ENCODE measurements around the gene FBXL17. TPM values are rescaled to one million over a fixed set of nuclear protein-coding genes. Genes with fewer than 3 reads are reported as not detected.

The FBXL17 gene
- polyA plus RNA-seq, 1 experiment = 5.3 TPM

DNA sequence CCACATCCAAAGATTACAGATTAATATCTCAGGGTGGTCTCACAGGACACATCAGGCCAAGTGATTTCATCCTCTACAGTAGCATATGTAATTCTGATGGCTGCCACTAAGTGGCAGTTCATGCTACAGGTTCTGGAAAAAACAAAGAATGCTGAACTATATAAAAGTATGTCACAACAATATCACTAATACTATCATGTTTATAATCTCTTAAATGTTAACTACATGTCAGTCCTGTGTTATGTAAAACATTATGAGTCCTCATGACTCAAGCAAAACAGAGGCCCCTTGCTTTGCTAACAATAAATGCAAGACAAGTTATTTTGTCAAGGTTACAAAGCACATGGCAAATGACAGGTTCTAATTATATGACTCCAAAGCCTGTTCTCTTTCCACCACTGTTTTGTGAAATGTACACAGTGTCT, 233.2 kb downstream of the FBXL17 start:
- H3K4me3 ChIP-seq (ENCODE audit: low read depth, low read length) = no peak overlapping the region
- no peaks in the 10 kb centered on the region for H3K36me3 ChIP-seq (ENCODE audit: control insufficient read depth, insufficient read depth, low read length)
- peak; percentile 7 for DNase-seq (ENCODE audit: low read depth)
- ChIA-PET POLR2A (no interaction called here), CTCF (interaction anchor here (0.5 to 1.2 kb wide), 2 partner anchors 30 to 52 kb away, joined by 3 read pairs; no protein-coding TSS in a partner anchor)
- no peaks in the 10 kb centered on the region for H3K27me3 ChIP-seq (ENCODE audit: control insufficient read depth, insufficient read depth, low read length)
- TF ChIP-seq, protein P1, sequence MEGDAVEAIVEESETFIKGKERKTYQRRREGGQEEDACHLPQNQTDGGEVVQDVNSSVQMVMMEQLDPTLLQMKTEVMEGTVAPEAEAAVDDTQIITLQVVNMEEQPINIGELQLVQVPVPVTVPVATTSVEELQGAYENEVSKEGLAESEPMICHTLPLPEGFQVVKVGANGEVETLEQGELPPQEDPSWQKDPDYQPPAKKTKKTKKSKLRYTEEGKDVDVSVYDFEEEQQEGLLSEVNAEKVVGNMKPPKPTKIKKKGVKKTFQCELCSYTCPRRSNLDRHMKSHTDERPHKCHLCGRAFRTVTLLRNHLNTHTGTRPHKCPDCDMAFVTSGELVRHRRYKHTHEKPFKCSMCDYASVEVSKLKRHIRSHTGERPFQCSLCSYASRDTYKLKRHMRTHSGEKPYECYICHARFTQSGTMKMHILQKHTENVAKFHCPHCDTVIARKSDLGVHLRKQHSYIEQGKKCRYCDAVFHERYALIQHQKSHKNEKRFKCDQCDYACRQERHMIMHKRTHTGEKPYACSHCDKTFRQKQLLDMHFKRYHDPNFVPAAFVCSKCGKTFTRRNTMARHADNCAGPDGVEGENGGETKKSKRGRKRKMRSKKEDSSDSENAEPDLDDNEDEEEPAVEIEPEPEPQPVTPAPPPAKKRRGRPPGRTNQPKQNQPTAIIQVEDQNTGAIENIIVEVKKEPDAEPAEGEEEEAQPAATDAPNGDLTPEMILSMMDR (IDR thresholded peaks at IDR 0.05; ENCODE audit: insufficient read depth, low read depth, low read length) = peak; percentile 57

DNA sequence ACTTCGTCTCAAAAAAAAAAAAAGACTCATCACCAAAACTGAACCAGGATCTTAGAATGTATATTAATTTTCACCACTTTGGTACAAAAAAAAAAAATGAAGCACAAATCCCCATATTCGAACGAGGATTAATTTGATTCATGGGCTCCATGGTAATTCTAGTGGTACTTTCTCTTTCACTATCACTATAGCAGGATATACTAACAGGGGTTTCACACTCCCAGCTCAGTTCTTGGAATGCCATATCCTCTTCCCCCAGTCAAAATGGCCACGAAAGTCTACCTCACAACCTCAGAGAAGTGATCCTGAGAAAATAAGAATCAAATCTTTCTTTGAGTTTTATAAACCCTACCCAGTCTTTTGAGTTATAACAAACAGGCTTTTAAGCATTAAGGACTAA, 235.7 kb downstream of the FBXL17 start:
- no peak for DNase-seq (ENCODE audit: low read depth)
- ChIA-PET POLR2A (no interaction called here), CTCF (interaction anchor here (0.6 kb wide), 1 partner anchor 18 kb away, joined by 3 read pairs; no protein-coding TSS in a partner anchor)
- Histone ChIP-seq H3K4me3 (ENCODE audit: low read depth, low read length) (no peak overlapping the region), H3K27me3 (ENCODE audit: control insufficient read depth, insufficient read depth, low read length) (no peaks in the 10 kb centered on the region), H3K36me3 (ENCODE audit: control insufficient read depth, insufficient read depth, low read length) (no peaks in the 10 kb centered on the region)
- TF ChIP-seq, protein P1 (IDR thresholded peaks at IDR 0.05; ENCODE audit: insufficient read depth, low read depth, low read length) = no peak

DNA sequence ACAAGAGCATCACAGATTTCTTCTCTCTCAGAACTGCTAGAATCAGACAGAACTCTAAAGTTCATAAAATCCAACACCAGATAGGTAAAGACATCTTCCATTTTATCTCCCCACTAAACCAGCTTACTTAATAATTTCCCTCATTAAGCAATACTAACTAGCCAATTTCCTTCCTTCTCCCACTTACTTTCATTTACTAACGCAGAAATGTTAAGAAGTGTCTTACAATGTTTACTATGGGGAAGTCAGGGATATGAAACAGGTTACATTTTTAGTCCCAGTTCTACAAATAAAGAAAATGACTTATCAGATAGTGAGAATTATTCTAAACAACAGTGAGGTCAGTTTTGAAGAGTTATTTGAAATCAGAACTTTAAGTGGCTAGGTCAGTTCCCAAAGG, 236.5 kb downstream of the FBXL17 start:
- no peaks in the 10 kb centered on the region for H3K36me3 ChIP-seq (ENCODE audit: control insufficient read depth, insufficient read depth, low read length)
- no peak overlapping the region for H3K4me3 ChIP-seq (ENCODE audit: low read depth, low read length)
- no peak for DNase-seq (ENCODE audit: low read depth)
- no peaks in the 10 kb centered on the region for H3K27me3 ChIP-seq (ENCODE audit: control insufficient read depth, insufficient read depth, low read length)
- POLR2A ChIA-PET = no interaction called here
- CTCF ChIA-PET = no interaction called here
- TF ChIP-seq, protein P1 (IDR thresholded peaks at IDR 0.05; ENCODE audit: insufficient read depth, low read depth, low read length) = no peak

DNA sequence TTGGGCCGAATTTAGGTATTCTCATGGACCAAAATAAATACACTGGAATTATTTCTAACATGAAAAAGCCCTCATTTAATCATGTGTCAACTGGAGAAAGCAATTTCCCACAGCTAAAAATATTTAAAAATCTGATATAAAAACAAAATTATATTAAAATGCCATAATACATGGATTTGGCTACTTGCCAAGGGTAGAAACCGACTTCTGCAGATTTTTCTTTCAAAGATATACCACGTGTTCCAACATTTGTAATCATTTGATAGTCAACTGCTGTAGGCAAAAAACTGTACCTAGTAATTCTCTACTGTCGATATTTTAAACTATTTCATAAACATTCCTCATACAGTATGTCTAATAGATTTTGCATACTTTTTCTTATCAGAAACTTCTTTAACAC, 237.6 kb downstream of the FBXL17 start:
- no peak for DNase-seq (ENCODE audit: low read depth)
- POLR2A ChIA-PET = interaction anchor here (0.7 kb wide), 1 partner anchor 65 kb away, joined by 16 read pairs; no protein-coding TSS in a partner anchor
- CTCF ChIA-PET = no interaction called here
- Histone ChIP-seq H3K27me3 (ENCODE audit: control insufficient read depth, insufficient read depth, low read length) (no peaks in the 10 kb centered on the region), H3K4me3 (ENCODE audit: low read depth, low read length) (no peak overlapping the region), H3K36me3 (ENCODE audit: control insufficient read depth, insufficient read depth, low read length) (no peaks in the 10 kb centered on the region)
- TF ChIP-seq, protein P1 (IDR thresholded peaks at IDR 0.05; ENCODE audit: insufficient read depth, low read depth, low read length) = no peak

DNA sequence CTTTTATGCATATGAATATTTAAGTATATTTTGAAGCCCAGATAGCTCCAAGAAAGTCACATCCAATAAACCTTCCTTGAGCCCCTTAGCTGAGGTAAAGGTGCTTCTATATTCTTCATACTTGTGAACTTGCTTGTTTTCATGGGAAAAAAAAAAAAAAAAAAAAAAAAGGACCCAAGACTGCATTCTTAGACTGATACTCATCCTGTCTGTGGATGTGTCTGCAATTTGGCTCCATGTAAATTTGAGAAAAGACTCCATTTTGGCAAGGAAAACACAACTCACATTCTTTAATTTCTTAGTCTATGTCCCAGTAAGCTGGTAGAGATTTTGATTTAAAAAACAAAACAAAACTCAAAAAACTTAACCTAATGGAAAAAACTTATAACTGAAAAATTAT, 238.3 kb downstream of the FBXL17 start:
- TF ChIP-seq, protein P1 (IDR thresholded peaks at IDR 0.05; ENCODE audit: insufficient read depth, low read depth, low read length) = no peak
- no peaks in the 10 kb centered on the region for H3K27me3 ChIP-seq (ENCODE audit: control insufficient read depth, insufficient read depth, low read length)
- DNase-seq (ENCODE audit: low read depth) = peak; percentile 40
- ChIA-PET POLR2A (interaction anchor here (0.6 to 0.7 kb wide), 2 partner anchors 9 to 65 kb away, joined by 4 to 16 read pairs; no protein-coding TSS in a partner anchor), CTCF (interaction anchor here (0.6 kb wide), 1 partner anchor 9 kb away, joined by 3 read pairs; no protein-coding TSS in a partner anchor)
- H3K36me3 ChIP-seq (ENCODE audit: control insufficient read depth, insufficient read depth, low read length) = no peaks in the 10 kb centered on the region
- H3K4me3 ChIP-seq (ENCODE audit: low read depth, low read length) = no peak overlapping the region
